GM13977 (cell line): ENCODE results near the gene TRIM32.

Experiments
- DNase-seq: peaks from one replicate; pipeline ENCODE4 v3.0.0; 2012; ENCODE audit warnings: low spot score
- CTCF ChIP-seq: IDR thresholded peaks from 2 replicates; pipeline ENCODE4 v1.5.1; 2012; ENCODE audit warnings: mild to moderate bottlenecking, control low read depth; ENCODE audit not compliant: insufficient read depth; ENCODE audit errors: extremely low read depth, missing control alignments
- in situ Hi-C: fragments of 300-500 bp; cut with MboI; formaldehyde crosslinking; loops from one replicate; pipeline ENCODE4 v1.12.0; 2022; ENCODE audit warnings: low sequenced_read_pairs, low pct_unique_long_range_greater_than_20kb, mixed read lengths, inconsistent platforms; ENCODE audit not compliant: unreplicated experiment

TRIM32 gene

GRCh38 chr9:116741742-116742141 lies 54.6 kb downstream of the TRIM32 start:
- DNase-seq = no peak
- no peak for TF ChIP-seq CTCF
- in situ Hi-C loops = no loop called here

- in situ Hi-C loops = no loop called here
- no peak for TF ChIP-seq CTCF
- no peak for DNase-seq
Observed at GRCh38 chr9:116749176-116749575, 62.1 kb downstream of the TRIM32 start.

GRCh38 chr9:116749772-116750171 lies 62.7 kb downstream of the TRIM32 start:
- in situ Hi-C loops = no loop called here
- DNase-seq = no peak
- TF ChIP-seq CTCF = no peak

GRCh38 chr9:116750510-116750909 lies 63.4 kb downstream of the TRIM32 start:
- TF ChIP-seq CTCF = no peak
- in situ Hi-C loops = no loop called here
- no peak for DNase-seq
